Measurements from ENCODE around the gene GPC6. TPM values are rescaled to one million over a fixed set of nuclear protein-coding genes. Genes with fewer than 3 reads are reported as not detected.

Gene GPC6
- total and polyA plus RNA-seq, 9 of the 15 experiments (the other 6 are each of a cell fraction or from before 2014, with no cell fraction given): under 0.01 to 0.20 (median 0.01) TPM; not detected in 4

- CTCF ChIA-PET (ENCODE audit: low intra/inter-chr PET ratio): no interaction called here
- H3K4me1 ChIP-seq (replicated peaks in 1 of 2; ENCODE audit: control insufficient read depth in 2 of 2, insufficient read depth in 2 of 2, low read length in 2 of 2): no peaks in the 10 kb centered on the region
- H3K4me3 ChIP-seq: no peak overlapping the region
- H3K27ac ChIP-seq (ENCODE audit: extremely low read depth, low read depth, low read length): no peak overlapping the region
- H3K27me3 ChIP-seq (ENCODE audit: control insufficient read depth in 2 of 2, insufficient read depth in 2 of 2, low read length in 2 of 2): no peaks in the 10 kb centered on the region
- BruUV-seq (replicated peaks): no TSS peak
- H3K9ac ChIP-seq (ENCODE audit: insufficient read depth in 1 of 2, low read depth in 2 of 2, low read length in 2 of 2): no peak overlapping the region
- no peak for ATAC-seq
- TF ChIP-seq POLR2AphosphoS2 (IDR thresholded peaks at IDR 0.05; ENCODE audit: low read length): no peak
- no peak for TF ChIP-seq CCNT2 (IDR thresholded peaks at IDR 0.05; ENCODE audit: borderline replicate concordance, extremely low read depth, insufficient read length, low read depth, low read length)
- POLR2A ChIA-PET: no interaction called here
- 0% methylated on average over 2 of the region's 2 CpGs for WGBS (ENCODE audit: insufficient coverage, low coverage, missing lambda C conversion rate)
- H3K79me2 ChIP-seq (ENCODE audit: control insufficient read depth, insufficient read depth, low read length): no peaks in the 10 kb centered on the region
- no peaks in the 10 kb centered on the region for H3K36me3 ChIP-seq (ENCODE audit: control insufficient read depth, insufficient read depth, low read length)
- DNase-seq (ENCODE audit: extremely low read depth in 1 of 4, low spot score in 3 of 4): no peak
- no peak for FAIRE-seq
- in situ Hi-C loops (cut with MboI): no loop called here
- H2AFZ ChIP-seq (ENCODE audit: low read depth, low read length): no peak overlapping the region
- no peak overlapping the region for H3K4me2 ChIP-seq (ENCODE audit: insufficient read depth, low read length)
- H3K9me3 ChIP-seq (replicated peaks; ENCODE audit: control insufficient read depth, insufficient read depth, low read depth, low read length): no peaks in the 10 kb centered on the region
- no peaks in the 10 kb centered on the region for H4K20me1 ChIP-seq (replicated peaks; ENCODE audit: control insufficient read depth, insufficient read depth, low read length)
- intact Hi-C loops (cut with micrococcal nuclease): no loop called here
- H3K9me1 ChIP-seq (ENCODE audit: control insufficient read depth, insufficient read depth, low read length): no peaks in the 10 kb centered on the region
These were observed 453.7 kb downstream of the GPC6 start for GRCh38 chr13:93680329-93680728.

- H3K9me3 ChIP-seq (replicated peaks; ENCODE audit: control insufficient read depth, insufficient read depth, low read depth, low read length): no peaks in the 10 kb centered on the region
- 0% methylated on average over 1 of the region's 1 CpG for WGBS (ENCODE audit: insufficient coverage, low coverage, missing lambda C conversion rate)
- TF ChIP-seq SRSF3 (IDR thresholded peaks at IDR 0.05; ENCODE audit: insufficient read depth, low read length) (no peak), POLR2G (IDR thresholded peaks at IDR 0.05; ENCODE audit: low read depth, low read length) (no peak), ILK (tag; IDR thresholded peaks at IDR 0.05; ENCODE audit: borderline replicate concordance, low read depth) (no peak), RFX5 (IDR thresholded peaks at IDR 0.05; ENCODE audit: low read depth, low read length) (no peak), DNMT1 (IDR thresholded peaks at IDR 0.05) (no peak), ZBTB9 (CRISPR knock-in tag; IDR thresholded peaks at IDR 0.05) (no peak), ZNF316 (IDR thresholded peaks at IDR 0.05) (peak; percentile 40; the same call in 1 of the 2 replicates), MAFK (IDR thresholded peaks at IDR 0.05; ENCODE audit: low read length) (peak; percentile 13; the same call in 1 of the 2 replicates), ZNF398 (CRISPR knock-in tag; IDR thresholded peaks at IDR 0.05) (no peak), MAFF (IDR thresholded peaks at IDR 0.05; ENCODE audit: low read length) (peak; percentile 28; the same call in 1 of the 2 replicates)
- BruUV-seq (replicated peaks): no TSS peak
- no peaks in the 10 kb centered on the region for H3K27me3 ChIP-seq (ENCODE audit: control insufficient read depth in 2 of 2, insufficient read depth in 2 of 2, low read length in 2 of 2)
- DNase-seq (ENCODE audit: extremely low read depth in 1 of 4, low spot score in 3 of 4): no peak
- in situ Hi-C loops (cut with MboI) (no loop called here), intact Hi-C loops (cut with micrococcal nuclease) (no loop called here)
- no peak overlapping the region for H3K27ac ChIP-seq (ENCODE audit: extremely low read depth, low read depth, low read length)
- H3K9ac ChIP-seq (ENCODE audit: insufficient read depth in 1 of 2, low read depth in 2 of 2, low read length in 2 of 2): no peak overlapping the region
- H3K4me3 ChIP-seq: no peak overlapping the region
- FAIRE-seq: no peak
- H3K4me2 ChIP-seq (ENCODE audit: insufficient read depth, low read length): no peak overlapping the region
- ChIA-PET CTCF (ENCODE audit: low intra/inter-chr PET ratio) (no interaction called here), POLR2A (no interaction called here)
- ATAC-seq: no peak
- no peak overlapping the region for H2AFZ ChIP-seq (ENCODE audit: low read depth, low read length)
- H3K79me2 ChIP-seq (ENCODE audit: control insufficient read depth, insufficient read depth, low read length): no peaks in the 10 kb centered on the region
- no peaks in the 10 kb centered on the region for H3K9me1 ChIP-seq (ENCODE audit: control insufficient read depth, insufficient read depth, low read length)
- H4K20me1 ChIP-seq (replicated peaks; ENCODE audit: control insufficient read depth, insufficient read depth, low read length): no peaks in the 10 kb centered on the region
- no peaks in the 10 kb centered on the region for H3K4me1 ChIP-seq (replicated peaks in 1 of 2; ENCODE audit: control insufficient read depth in 2 of 2, insufficient read depth in 2 of 2, low read length in 2 of 2)
- H3K36me3 ChIP-seq (ENCODE audit: control insufficient read depth, insufficient read depth, low read length): no peaks in the 10 kb centered on the region
These were observed 459.3 kb downstream of the GPC6 start for GRCh38 chr13:93685900-93686299.
